Calu3 (cell line): Measurements from ENCODE around the gene PCBD2. TPM values are rescaled to one million over a fixed set of nuclear protein-coding genes. Genes with fewer than 3 reads are reported as not detected.

Experiments used
- BruUV-seq: library from RNA; stranded (reverse); fragments of 400-500 nt; replicated peaks from 2 replicates; lab custom pipeline; 2021; lab: Mats Ljungman, UMichigan
- CTCF ChIA-PET: fragments of 300-600 bp; sonication (Branson Sonifier 250); formaldehyde crosslinking; loops from one replicate; lab custom pipeline; 2022; ENCODE audit warnings: antibody characterized with exemption; lab: Charles Lee
- DNase-seq: peaks from one replicate; pipeline ENCODE4 v3.0.0; 2022
- H3K27ac Mint-ChIP-seq: one replicate; pipeline ENCODE4 v1.8.0; 2022; ENCODE audit warnings: mixed read lengths; ENCODE audit not compliant: unreplicated experiment
- H3K27me3 Mint-ChIP-seq: one replicate; pipeline ENCODE4 v1.8.0; 2022; ENCODE audit warnings: mixed read lengths; ENCODE audit not compliant: unreplicated experiment
- H3K36me3 Mint-ChIP-seq: one replicate; pipeline ENCODE4 v1.8.0; 2022; ENCODE audit warnings: mild to moderate bottlenecking, moderate library complexity, mixed read lengths; ENCODE audit not compliant: insufficient read depth, unreplicated experiment
- H3K4me1 Mint-ChIP-seq: one replicate; pipeline ENCODE4 v1.8.0; 2022; ENCODE audit warnings: mild to moderate bottlenecking, low read depth, mixed read lengths; ENCODE audit not compliant: unreplicated experiment
- H3K4me3 Mint-ChIP-seq: one replicate; pipeline ENCODE4 v1.8.0; 2022; ENCODE audit warnings: mild to moderate bottlenecking, low read depth, moderate library complexity, mixed read lengths; ENCODE audit not compliant: unreplicated experiment
- H3K9me3 Mint-ChIP-seq: one replicate; pipeline ENCODE4 v1.8.0; 2022; ENCODE audit warnings: low read depth, mixed read lengths; ENCODE audit not compliant: unreplicated experiment
- CTCF ChIP-seq: fragments of 200-600 bp; IDR thresholded peaks from one replicate; pipeline ENCODE4 v1.8.0; 2022; ENCODE audit warnings: antibody characterized with exemption; ENCODE audit not compliant: unreplicated experiment
- intact Hi-C: fragments of 100-400 bp; cut with micrococcal nuclease; formaldehyde crosslinking; loops from one replicate; pipeline ENCODE4 v1.10.0; 2022; ENCODE audit not compliant: unreplicated experiment
- total RNA-seq: library from RNA; stranded (reverse); gene quantifications from 2 replicates; pipeline ENCODE4 v1.2.3, GENCODE V29; 2022

PCBD2 gene
- total RNA-seq, 1 experiment from 2014 or later, result 18.1 TPM

- TF ChIP-seq CTCF, result no peak
- DNase-seq, result no peak
- H3K4me1 Mint-ChIP-seq, result peaks cover 15% of the 10 kb centered on the region
- no peaks in the 10 kb centered on the region for H3K36me3 Mint-ChIP-seq
- intact Hi-C loops, result no loop called here
- BruUV-seq, result no TSS peak
- H3K9me3 Mint-ChIP-seq, result peaks cover 7% of the 10 kb centered on the region
- CTCF ChIA-PET, result interaction anchor here (0.6 kb wide), 1 partner anchor 74 kb away, joined by 3 read pairs; no protein-coding TSS in a partner anchor
- no peaks in the 10 kb centered on the region for H3K27me3 Mint-ChIP-seq
- H3K27ac Mint-ChIP-seq, result no peak overlapping the region
- no peak overlapping the region for H3K4me3 Mint-ChIP-seq
Observed at GRCh38 chr5:134957920-134958608, 53.1 kb downstream of the PCBD2 start.

DNA sequence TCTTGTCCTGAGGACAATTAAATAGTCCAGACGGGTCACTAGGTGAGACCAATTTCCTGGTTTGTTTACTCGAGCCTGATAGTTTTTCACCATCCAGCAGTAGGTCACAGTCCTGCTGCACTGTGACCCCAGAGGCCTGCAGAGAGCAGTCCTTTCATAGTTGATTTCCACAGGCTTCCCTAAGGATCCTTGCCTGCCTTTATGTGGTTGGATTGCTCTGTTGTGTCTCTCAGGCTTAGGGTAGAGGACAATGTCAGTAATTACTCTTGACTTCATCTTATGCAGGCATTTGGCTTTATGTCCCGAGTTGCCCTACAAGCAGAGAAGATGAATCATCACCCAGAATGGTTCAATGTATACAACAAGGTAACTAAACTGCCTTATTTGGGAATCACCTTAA lies 53.8 kb downstream of the PCBD2 start:
- Mint-ChIP-seq H3K9me3 (peaks cover 7% of the 10 kb centered on the region), H3K36me3 (no peaks in the 10 kb centered on the region), H3K4me1 (peaks cover 15% of the 10 kb centered on the region), H3K4me3 (no peak overlapping the region), H3K27me3 (no peaks in the 10 kb centered on the region), H3K27ac (no peak overlapping the region)
- no peak for DNase-seq
- TF ChIP-seq CTCF, result no peak
- CTCF ChIA-PET, result interaction anchor here (0.6 kb wide), 1 partner anchor 75 kb away, joined by 3 read pairs; no protein-coding TSS in a partner anchor
- BruUV-seq, result no TSS peak
- intact Hi-C loops, result no loop called here

- no TSS peak for BruUV-seq
Observed at GRCh38 chr5:134963098-134963497, 58.2 kb downstream of the PCBD2 start.

More at GRCh38 chr5:134963098-134963497, 58.2 kb downstream of the PCBD2 start:
- Mint-ChIP-seq H3K4me1 (peaks cover 23% of the 10 kb centered on the region), H3K4me3 (no peak overlapping the region), H3K9me3 (no peaks in the 10 kb centered on the region), H3K27me3 (no peaks in the 10 kb centered on the region), H3K27ac (no peak overlapping the region), H3K36me3 (no peaks in the 10 kb centered on the region)
- DNase-seq, result no peak
- intact Hi-C loops, result no loop called here
- no peak for TF ChIP-seq CTCF
- CTCF ChIA-PET, result interaction anchor here (0.6 kb wide), 1 partner anchor 131 kb away, joined by 3 read pairs; no protein-coding TSS in a partner anchor
